Measurements from ENCODE around the gene ETV3. TPM values are rescaled to one million over a fixed set of nuclear protein-coding genes. Genes with fewer than 3 reads are reported as not detected.

Gene ETV3
- polyA plus RNA-seq, 4 donors, result 10.3 to 17.7 (median 14.0) TPM

DNA sequence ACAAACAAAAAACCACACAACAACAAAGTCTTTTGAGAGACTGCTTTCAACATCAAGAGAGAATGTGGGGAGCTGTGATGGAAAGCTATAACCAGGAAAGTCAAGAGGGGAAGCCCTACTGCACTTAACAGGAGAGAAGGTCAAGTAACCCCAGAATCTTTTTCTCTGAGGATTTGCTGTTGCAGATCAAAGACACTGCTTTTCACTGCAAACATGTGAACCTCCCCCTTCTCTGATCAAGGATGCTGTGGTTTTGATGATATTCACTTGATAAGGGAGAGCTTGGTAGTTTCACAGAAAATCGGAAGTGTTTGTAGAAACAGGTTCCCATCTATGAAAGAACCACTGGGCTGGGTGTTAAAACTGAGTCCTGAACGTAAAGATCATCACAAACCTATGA is 4.8 kb downstream of the ETV3 start:
- FAIRE-seq (no peak), DNase-seq (peak in 1 of 2 donors; percentile 47)
- Histone ChIP-seq H3K9me3 (ENCODE audit: control insufficient read depth in 2 of 2, insufficient read depth in 1 of 2, low read depth in 1 of 2, low read length in 1 of 2) (no peaks in the 10 kb centered on the region), H3K27ac (ENCODE audit: low read depth in 1 of 3, low read length in 2 of 3) (no peak overlapping the region), H3K27me3 (ENCODE audit: control insufficient read depth in 3 of 3, insufficient read depth in 3 of 3, low read length in 3 of 3) (no peaks in the 10 kb centered on the region), H3K4me1 (ENCODE audit: control insufficient read depth in 3 of 3, insufficient read depth in 2 of 3, low read depth in 1 of 3, low read length in 2 of 3) (peaks cover 7 to 18% (median 10%) of the 10 kb centered on the region in 3 donors), H3K36me3 (ENCODE audit: control insufficient read depth in 3 of 3, insufficient read depth in 2 of 3, low read depth in 1 of 3, low read length in 3 of 3) (peaks cover 10 to 18% (median 16%) of the 10 kb centered on the region in 3 donors), H3K4me3 (ENCODE audit: low read depth in 1 of 3, low read length in 3 of 3) (no peak overlapping the region)
- 62 to 72% (median 62%) methylated on average over 2 of the region's 2 CpGs for WGBS, 3 donors

- Histone ChIP-seq H3K27ac (ENCODE audit: low read depth in 1 of 3, low read length in 2 of 3) (no peak overlapping the region), H3K27me3 (ENCODE audit: control insufficient read depth in 3 of 3, insufficient read depth in 3 of 3, low read length in 3 of 3) (no peaks in the 10 kb centered on the region), H3K36me3 (ENCODE audit: control insufficient read depth in 3 of 3, insufficient read depth in 2 of 3, low read depth in 1 of 3, low read length in 3 of 3) (peaks cover 10 to 23% (median 23%) of the 10 kb centered on the region in 3 donors), H3K4me1 (ENCODE audit: control insufficient read depth in 3 of 3, insufficient read depth in 2 of 3, low read depth in 1 of 3, low read length in 2 of 3) (peaks cover 7 to 18% (median 10%) of the 10 kb centered on the region in 3 donors), H3K9me3 (ENCODE audit: control insufficient read depth in 2 of 2, insufficient read depth in 1 of 2, low read depth in 1 of 2, low read length in 1 of 2) (no peaks in the 10 kb centered on the region), H3K4me3 (ENCODE audit: low read depth in 1 of 3, low read length in 3 of 3) (no peak overlapping the region)
- WGBS, 3 donors, result 33 to 74% (median 48%) methylated on average over 2 of the region's 2 CpGs
- FAIRE-seq (no peak), DNase-seq (peak in 1 of 2 donors; percentile 38)
These were observed 5.5 kb downstream of the ETV3 start for GRCh38 chr1:157132616-157133167.

- no peaks in the 10 kb centered on the region for H3K27me3 ChIP-seq (ENCODE audit: control insufficient read depth in 3 of 3, insufficient read depth in 3 of 3, low read length in 3 of 3)
- peaks cover 7 to 18% (median 9%) of the 10 kb centered on the region in 3 donors for H3K4me1 ChIP-seq (ENCODE audit: control insufficient read depth in 3 of 3, insufficient read depth in 2 of 3, low read depth in 1 of 3, low read length in 2 of 3)
- H3K9me3 ChIP-seq (ENCODE audit: control insufficient read depth in 2 of 2, insufficient read depth in 1 of 2, low read depth in 1 of 2, low read length in 1 of 2), result no peaks in the 10 kb centered on the region
- H3K4me3 ChIP-seq (ENCODE audit: low read depth in 1 of 3, low read length in 3 of 3), result peak overlapping the region in 1 of 3 donors; percentile 10
- FAIRE-seq (no peak), DNase-seq (peak in 1 of 2 donors; percentile 36)
- WGBS, 3 donors, result 34 to 70% (median 43%) methylated on average over 5 of the region's 5 CpGs
- H3K36me3 ChIP-seq (ENCODE audit: control insufficient read depth in 3 of 3, insufficient read depth in 2 of 3, low read depth in 1 of 3, low read length in 3 of 3), result peaks cover 10 to 26% (median 26%) of the 10 kb centered on the region in 3 donors
- H3K27ac ChIP-seq (ENCODE audit: low read depth in 1 of 3, low read length in 2 of 3), result peak overlapping the region in 1 of 3 donors; percentile 19
These were observed 6.1 kb downstream of the ETV3 start for GRCh38 chr1:157132111-157132510.

DNA sequence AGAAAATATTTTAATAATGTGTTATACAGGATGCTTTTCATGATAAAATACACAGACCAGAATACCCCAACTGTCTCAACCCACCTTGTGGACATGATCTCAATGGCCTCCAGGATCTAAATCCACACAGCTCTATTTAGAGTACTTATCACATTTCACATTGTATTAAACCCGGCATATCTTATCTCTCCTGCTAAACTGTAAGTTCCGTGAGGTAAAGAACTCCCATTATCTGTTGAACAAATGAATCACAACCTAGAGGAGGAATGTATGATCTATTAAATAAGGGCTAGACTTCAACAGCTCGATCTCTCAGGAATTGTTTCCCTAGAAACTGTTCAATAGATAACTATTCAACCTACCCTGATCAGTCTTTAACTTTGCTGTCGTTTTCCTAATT is 6.9 kb downstream of the ETV3 start:
- 19 to 71% (median 43%) methylated on average over 4 of the region's 4 CpGs for WGBS, 3 donors
- H3K27ac ChIP-seq (ENCODE audit: low read depth in 1 of 3, low read length in 2 of 3), result no peak overlapping the region
- no peaks in the 10 kb centered on the region for H3K9me3 ChIP-seq (ENCODE audit: control insufficient read depth in 2 of 2, insufficient read depth in 1 of 2, low read depth in 1 of 2, low read length in 1 of 2)
- peaks cover 10 to 32% (median 26%) of the 10 kb centered on the region in 3 donors for H3K36me3 ChIP-seq (ENCODE audit: control insufficient read depth in 3 of 3, insufficient read depth in 2 of 3, low read depth in 1 of 3, low read length in 3 of 3)
- DNase-seq (peak in 1 of 2 donors; percentile 60), FAIRE-seq (no peak)
- no peaks in the 10 kb centered on the region for H3K27me3 ChIP-seq (ENCODE audit: control insufficient read depth in 3 of 3, insufficient read depth in 3 of 3, low read length in 3 of 3)
- H3K4me3 ChIP-seq (ENCODE audit: low read depth in 1 of 3, low read length in 3 of 3), result no peak overlapping the region
- H3K4me1 ChIP-seq (ENCODE audit: control insufficient read depth in 3 of 3, insufficient read depth in 2 of 3, low read depth in 1 of 3, low read length in 2 of 3), result peaks cover 5 to 14% (median 7%) of the 10 kb centered on the region in 3 donors

DNA sequence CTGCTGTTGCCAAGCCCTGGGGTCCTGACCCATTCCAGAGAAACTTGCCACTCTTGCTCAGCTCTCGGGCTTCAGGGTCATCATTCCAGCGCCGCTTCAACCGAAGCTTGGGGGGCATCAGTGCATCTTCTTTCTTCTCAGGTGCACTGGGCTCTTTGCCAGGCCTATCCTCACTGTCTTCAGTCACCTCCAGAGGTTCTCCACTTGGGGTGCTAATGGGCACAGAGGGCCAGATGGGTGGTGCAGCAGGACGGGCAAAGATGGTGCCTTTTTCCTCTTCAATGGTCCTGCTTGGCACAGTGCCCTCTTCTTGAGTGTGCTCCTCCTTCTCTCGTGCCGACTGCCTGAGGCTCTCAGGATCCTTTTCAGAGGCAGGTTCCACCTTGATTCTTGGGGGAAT is 13.3 kb downstream of the ETV3 start:
- Histone ChIP-seq H3K9me3 (ENCODE audit: control insufficient read depth in 2 of 2, insufficient read depth in 1 of 2, low read depth in 1 of 2, low read length in 1 of 2) (no peaks in the 10 kb centered on the region), H3K4me3 (ENCODE audit: low read depth in 1 of 3, low read length in 3 of 3) (no peak overlapping the region), H3K27ac (ENCODE audit: low read depth in 1 of 3, low read length in 2 of 3) (no peak overlapping the region), H3K36me3 (ENCODE audit: control insufficient read depth in 3 of 3, insufficient read depth in 2 of 3, low read depth in 1 of 3, low read length in 3 of 3) (peaks cover 7 to 46% (median 26%) of the 10 kb centered on the region in 3 donors), H3K27me3 (ENCODE audit: control insufficient read depth in 3 of 3, insufficient read depth in 3 of 3, low read length in 3 of 3) (no peaks in the 10 kb centered on the region), H3K4me1 (ENCODE audit: control insufficient read depth in 3 of 3, insufficient read depth in 2 of 3, low read depth in 1 of 3, low read length in 2 of 3) (no peaks in the 10 kb centered on the region)
- DNase-seq, result no peak
- WGBS, 3 donors, result 82 to 91% (median 85%) methylated on average over 7 of the region's 7 CpGs
- FAIRE-seq, result no peak

DNA sequence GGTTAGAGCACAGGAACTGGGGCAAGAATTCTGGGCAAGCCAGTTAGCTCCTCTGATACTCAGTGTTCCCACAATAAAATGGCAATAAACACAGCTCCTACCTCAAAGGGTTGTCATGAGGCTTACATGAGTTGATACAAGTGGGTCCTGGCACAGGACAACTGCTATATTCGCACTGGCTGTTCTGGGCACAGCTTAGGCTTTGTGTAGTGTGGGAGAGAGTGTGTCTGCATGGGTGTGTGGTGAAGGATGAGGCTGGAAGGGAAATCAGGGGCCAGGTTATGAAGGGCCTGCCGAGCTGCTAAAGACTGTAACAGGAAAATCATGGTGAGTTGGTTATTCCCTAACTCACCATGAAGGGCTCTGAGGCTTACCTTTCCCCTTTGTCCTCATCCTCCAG is 18.7 kb downstream of the ETV3 start:
- FAIRE-seq (no peak), DNase-seq (no peak)
- peaks cover 3 to 19% (median 5%) of the 10 kb centered on the region in 3 donors for H3K36me3 ChIP-seq (ENCODE audit: control insufficient read depth in 3 of 3, insufficient read depth in 2 of 3, low read depth in 1 of 3, low read length in 3 of 3)
- no peaks in the 10 kb centered on the region for H3K27me3 ChIP-seq (ENCODE audit: control insufficient read depth in 3 of 3, insufficient read depth in 3 of 3, low read length in 3 of 3)
- 87 to 91% (median 90%) methylated on average over 2 of the region's 2 CpGs for WGBS, 3 donors
- H3K9me3 ChIP-seq (ENCODE audit: control insufficient read depth in 2 of 2, insufficient read depth in 1 of 2, low read depth in 1 of 2, low read length in 1 of 2), result no peaks in the 10 kb centered on the region
- H3K27ac ChIP-seq (ENCODE audit: low read depth in 1 of 3, low read length in 2 of 3), result no peak overlapping the region
- H3K4me1 ChIP-seq (ENCODE audit: control insufficient read depth in 3 of 3, insufficient read depth in 2 of 3, low read depth in 1 of 3, low read length in 2 of 3), result no peaks in the 10 kb centered on the region
- H3K4me3 ChIP-seq (ENCODE audit: low read depth in 1 of 3, low read length in 3 of 3), result no peak overlapping the region

- FAIRE-seq, result no peak
- Histone ChIP-seq H3K36me3 (ENCODE audit: control insufficient read depth in 3 of 3, insufficient read depth in 2 of 3, low read depth in 1 of 3, low read length in 3 of 3) (peaks cover 3 to 19% (median 3%) of the 10 kb centered on the region in 3 donors), H3K4me3 (ENCODE audit: low read depth in 1 of 3, low read length in 3 of 3) (no peak overlapping the region), H3K9me3 (ENCODE audit: control insufficient read depth in 2 of 2, insufficient read depth in 1 of 2, low read depth in 1 of 2, low read length in 1 of 2) (no peaks in the 10 kb centered on the region), H3K4me1 (ENCODE audit: control insufficient read depth in 3 of 3, insufficient read depth in 2 of 3, low read depth in 1 of 3, low read length in 2 of 3) (no peaks in the 10 kb centered on the region), H3K27me3 (ENCODE audit: control insufficient read depth in 3 of 3, insufficient read depth in 3 of 3, low read length in 3 of 3) (no peaks in the 10 kb centered on the region), H3K27ac (ENCODE audit: low read depth in 1 of 3, low read length in 2 of 3) (no peak overlapping the region)
- WGBS, 3 donors, result 85 to 89% (median 88%) methylated on average over 9 of the region's 9 CpGs
- no peak for DNase-seq
These were observed 19.2 kb downstream of the ETV3 start for GRCh38 chr1:157119008-157119407.

GRCh38 chr1:157117527-157118057 is 20.6 kb downstream of the ETV3 start:
- Histone ChIP-seq H3K36me3 (ENCODE audit: control insufficient read depth in 3 of 3, insufficient read depth in 2 of 3, low read depth in 1 of 3, low read length in 3 of 3) (peaks cover 0 to 10% (median 3%) of the 10 kb centered on the region in 3 donors), H3K4me3 (ENCODE audit: low read depth in 1 of 3, low read length in 3 of 3) (no peak overlapping the region), H3K9me3 (ENCODE audit: control insufficient read depth in 2 of 2, insufficient read depth in 1 of 2, low read depth in 1 of 2, low read length in 1 of 2) (no peaks in the 10 kb centered on the region), H3K27ac (ENCODE audit: low read depth in 1 of 3, low read length in 2 of 3) (no peak overlapping the region), H3K27me3 (ENCODE audit: control insufficient read depth in 3 of 3, insufficient read depth in 3 of 3, low read length in 3 of 3) (peaks cover 0 to 2% (median 0%) of the 10 kb centered on the region in 3 donors), H3K4me1 (ENCODE audit: control insufficient read depth in 3 of 3, insufficient read depth in 2 of 3, low read depth in 1 of 3, low read length in 2 of 3) (no peaks in the 10 kb centered on the region)
- WGBS, 3 donors, result 61 to 72% (median 66%) methylated on average over 4 of the region's 4 CpGs
- DNase-seq (no peak), FAIRE-seq (no peak)

DNA sequence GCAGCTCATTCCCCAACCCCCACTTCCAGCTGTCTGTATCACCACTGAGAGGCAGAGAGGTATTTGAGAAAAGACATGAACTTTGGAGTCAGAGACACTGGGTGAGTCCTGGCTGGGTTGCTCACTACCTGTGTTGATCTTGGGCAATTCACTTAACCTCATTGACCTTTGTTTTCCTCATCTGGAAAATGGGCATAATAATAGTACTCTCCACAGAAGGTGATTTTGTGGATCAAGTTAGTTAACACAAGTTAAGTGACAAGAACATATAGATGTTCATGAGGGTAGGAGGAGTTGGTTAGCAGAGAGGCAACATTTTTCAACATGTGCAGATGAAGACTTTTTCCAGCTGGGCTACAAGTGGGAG is 21.5 kb downstream of the ETV3 start:
- peaks cover 0 to 10% (median 0%) of the 10 kb centered on the region in 3 donors for H3K27me3 ChIP-seq (ENCODE audit: control insufficient read depth in 3 of 3, insufficient read depth in 3 of 3, low read length in 3 of 3)
- peaks cover 0 to 4% (median 3%) of the 10 kb centered on the region in 3 donors for H3K36me3 ChIP-seq (ENCODE audit: control insufficient read depth in 3 of 3, insufficient read depth in 2 of 3, low read depth in 1 of 3, low read length in 3 of 3)
- no peaks in the 10 kb centered on the region for H3K9me3 ChIP-seq (ENCODE audit: control insufficient read depth in 2 of 2, insufficient read depth in 1 of 2, low read depth in 1 of 2, low read length in 1 of 2)
- H3K4me1 ChIP-seq (ENCODE audit: control insufficient read depth in 3 of 3, insufficient read depth in 2 of 3, low read depth in 1 of 3, low read length in 2 of 3), result no peaks in the 10 kb centered on the region
- no peak overlapping the region for H3K27ac ChIP-seq (ENCODE audit: low read depth in 1 of 3, low read length in 2 of 3)
- FAIRE-seq, result no peak
- peak in 1 of 2 donors; percentile 21 for DNase-seq
- no peak overlapping the region for H3K4me3 ChIP-seq (ENCODE audit: low read depth in 1 of 3, low read length in 3 of 3)

All from small intestine (tissue), 7 donors.